ENCODE measurements around the gene ARHGDIA.

Gene ARHGDIA

GRCh38 chr17:81865733-81866439 lies 5.3 kb downstream of the ARHGDIA start:
- no peak overlapping the region for H3K27ac Mint-ChIP-seq
- H3K4me3 Mint-ChIP-seq = no peak overlapping the region
- H3K4me1 Mint-ChIP-seq = peaks cover 64% of the 10 kb centered on the region
- ATAC-seq = no peak
- no peaks in the 10 kb centered on the region for H3K27me3 Mint-ChIP-seq
- peaks cover 31% of the 10 kb centered on the region for H3K36me3 Mint-ChIP-seq
- no peaks in the 10 kb centered on the region for H3K9me3 Mint-ChIP-seq

GRCh38 chr17:81865358-81865732 lies 5.8 kb downstream of the ARHGDIA start:
- Mint-ChIP-seq H3K36me3 (peaks cover 31% of the 10 kb centered on the region), H3K27me3 (no peaks in the 10 kb centered on the region), H3K4me3 (no peak overlapping the region), H3K4me1 (peaks cover 64% of the 10 kb centered on the region), H3K27ac (no peak overlapping the region), H3K9me3 (no peaks in the 10 kb centered on the region)
- no peak for ATAC-seq

GRCh38 chr17:81863833-81864768 lies 7.0 kb downstream of the ARHGDIA start:
- Mint-ChIP-seq H3K27ac (no peak overlapping the region), H3K27me3 (no peaks in the 10 kb centered on the region), H3K36me3 (peaks cover 25% of the 10 kb centered on the region), H3K9me3 (no peaks in the 10 kb centered on the region), H3K4me1 (peaks cover 58% of the 10 kb centered on the region), H3K4me3 (no peak overlapping the region)
- ATAC-seq = no peak

- Mint-ChIP-seq H3K4me3 (peak overlapping the region; percentile 69), H3K36me3 (peaks cover 16% of the 10 kb centered on the region), H3K9me3 (no peaks in the 10 kb centered on the region), H3K4me1 (peaks cover 59% of the 10 kb centered on the region), H3K27me3 (no peaks in the 10 kb centered on the region), H3K27ac (peak overlapping the region; percentile 20)
- ATAC-seq = no peak
Observed at GRCh38 chr17:81863123-81863675, 7.9 kb downstream of the ARHGDIA start.

- H3K4me1 Mint-ChIP-seq = peaks cover 52% of the 10 kb centered on the region
Observed at GRCh38 chr17:81860756-81861568, 10.2 kb downstream of the ARHGDIA start.

GRCh38 chr17:81859906-81860755 lies 11.0 kb downstream of the ARHGDIA start, which contains the start of gene P4HB:
Gene P4HB, minus strand, starts transcription at chr17:81860535. Its CDS starts 64 bp downstream, at chr17:81860471.
- ATAC-seq = no peak
- H3K4me3 Mint-ChIP-seq = peak within 1 kb of the TSS; percentile 89
- H3K27me3 Mint-ChIP-seq = no peaks in the 10 kb centered on the region
- H3K4me1 Mint-ChIP-seq = peaks cover 45% of the 10 kb centered on the region
- H3K36me3 Mint-ChIP-seq = peaks cover 26% of the 10 kb centered on the region
- peak within 1 kb of the TSS; percentile 93 for H3K27ac Mint-ChIP-seq
- no peaks in the 10 kb centered on the region for H3K9me3 Mint-ChIP-seq

More at GRCh38 chr17:81860756-81861568, 10.2 kb downstream of the ARHGDIA start:
- Mint-ChIP-seq H3K36me3 (peaks cover 18% of the 10 kb centered on the region), H3K27ac (peak overlapping the region; percentile 93), H3K4me3 (peak overlapping the region; percentile 89), H3K9me3 (no peaks in the 10 kb centered on the region), H3K27me3 (no peaks in the 10 kb centered on the region)
- ATAC-seq = peak; percentile 95

GRCh38 chr17:81858967-81859905 lies 11.9 kb downstream of the ARHGDIA start:
- H3K4me3 Mint-ChIP-seq = peak overlapping the region; percentile 74
- H3K4me1 Mint-ChIP-seq = peaks cover 45% of the 10 kb centered on the region
- no peak for ATAC-seq
- H3K27ac Mint-ChIP-seq = peak overlapping the region; percentile 93
- H3K27me3 Mint-ChIP-seq = no peaks in the 10 kb centered on the region
- H3K9me3 Mint-ChIP-seq = no peaks in the 10 kb centered on the region
- H3K36me3 Mint-ChIP-seq = peaks cover 32% of the 10 kb centered on the region

- Mint-ChIP-seq H3K27ac (no peak overlapping the region), H3K4me1 (peaks cover 43% of the 10 kb centered on the region), H3K27me3 (no peaks in the 10 kb centered on the region), H3K9me3 (no peaks in the 10 kb centered on the region), H3K4me3 (peak overlapping the region; percentile 74), H3K36me3 (peaks cover 40% of the 10 kb centered on the region)
- no peak for ATAC-seq
Observed at GRCh38 chr17:81858170-81858966, 12.8 kb downstream of the ARHGDIA start.

GRCh38 chr17:81854974-81855774 lies 16.0 kb downstream of the ARHGDIA start:
- H3K9me3 Mint-ChIP-seq = no peaks in the 10 kb centered on the region
- peaks cover 29% of the 10 kb centered on the region for H3K4me1 Mint-ChIP-seq
- no peak for ATAC-seq
- H3K27me3 Mint-ChIP-seq = no peaks in the 10 kb centered on the region
- no peak overlapping the region for H3K4me3 Mint-ChIP-seq
- H3K36me3 Mint-ChIP-seq = peaks cover 53% of the 10 kb centered on the region
- no peak overlapping the region for H3K27ac Mint-ChIP-seq

GRCh38 chr17:81852237-81852636 lies 18.9 kb downstream of the ARHGDIA start:
- H3K4me3 Mint-ChIP-seq = no peak overlapping the region
- peaks cover 49% of the 10 kb centered on the region for H3K36me3 Mint-ChIP-seq
- no peak overlapping the region for H3K27ac Mint-ChIP-seq
- H3K27me3 Mint-ChIP-seq = no peaks in the 10 kb centered on the region
- H3K9me3 Mint-ChIP-seq = no peaks in the 10 kb centered on the region
- peaks cover 5% of the 10 kb centered on the region for H3K4me1 Mint-ChIP-seq
- no peak for ATAC-seq

- Mint-ChIP-seq H3K4me3 (no peak overlapping the region), H3K27ac (no peak overlapping the region), H3K36me3 (peaks cover 52% of the 10 kb centered on the region), H3K9me3 (no peaks in the 10 kb centered on the region), H3K27me3 (no peaks in the 10 kb centered on the region), H3K4me1 (peaks cover 5% of the 10 kb centered on the region)
- no peak for ATAC-seq
Observed at GRCh38 chr17:81851423-81851822, 19.7 kb downstream of the ARHGDIA start.

GRCh38 chr17:81849457-81849856 lies 21.7 kb downstream of the ARHGDIA start:
- H3K27me3 Mint-ChIP-seq = no peaks in the 10 kb centered on the region
- H3K9me3 Mint-ChIP-seq = no peaks in the 10 kb centered on the region
- peaks cover 5% of the 10 kb centered on the region for H3K4me1 Mint-ChIP-seq
- H3K36me3 Mint-ChIP-seq = peaks cover 54% of the 10 kb centered on the region
- H3K27ac Mint-ChIP-seq = no peak overlapping the region
- H3K4me3 Mint-ChIP-seq = no peak overlapping the region
- no peak for ATAC-seq

Measured in stimulated activated memory B cell treated with anti-CD40 and anti-IgM and Interleukin-4, amounts not matched to agents 10 μg/mL and 1 μg/mL and 100 μg/mL, for 72 hours (primary cell).